Ovary (tissue), 3 donors: ENCODE measurements around the gene APP.

Source experiments
- CTCF ChIP-seq, 3 donors: fragments of 450-650 bp in 2 of 3; fragments of 200-600 bp in 1 of 3; IDR thresholded peaks; one replicate each; pipeline versions ENCODE4 v1.5.1 to v1.8.0; 2016 to 2022; ENCODE audit warnings: antibody characterized with exemption in 3 of 3, mild to moderate bottlenecking in 1 of 3
- EP300 ChIP-seq: sonication (generic); formaldehyde crosslinking; IDR thresholded peaks from one replicate; pipeline ENCODE4 v1.6.1; 2017; ENCODE audit warnings: antibody characterized with exemption
- POLR2A ChIP-seq: fragments of 450-650 bp; IDR thresholded peaks from one replicate; pipeline ENCODE4 v1.6.1; 2017; ENCODE audit warnings: antibody characterized with exemption, mild to moderate bottlenecking, moderate library complexity
- donor health status: DM: no; HTN: no; CAD: no.

- TF ChIP-seq CTCF (IDR thresholded peaks at IDR 0.05) (no peak), POLR2A (no peak), EP300 (no peak)
Measured at GRCh38 chr21:25987531-25987930, 183.0 kb downstream of the APP start.
